ENCODE measurements around the gene PTGR1.

DNA sequence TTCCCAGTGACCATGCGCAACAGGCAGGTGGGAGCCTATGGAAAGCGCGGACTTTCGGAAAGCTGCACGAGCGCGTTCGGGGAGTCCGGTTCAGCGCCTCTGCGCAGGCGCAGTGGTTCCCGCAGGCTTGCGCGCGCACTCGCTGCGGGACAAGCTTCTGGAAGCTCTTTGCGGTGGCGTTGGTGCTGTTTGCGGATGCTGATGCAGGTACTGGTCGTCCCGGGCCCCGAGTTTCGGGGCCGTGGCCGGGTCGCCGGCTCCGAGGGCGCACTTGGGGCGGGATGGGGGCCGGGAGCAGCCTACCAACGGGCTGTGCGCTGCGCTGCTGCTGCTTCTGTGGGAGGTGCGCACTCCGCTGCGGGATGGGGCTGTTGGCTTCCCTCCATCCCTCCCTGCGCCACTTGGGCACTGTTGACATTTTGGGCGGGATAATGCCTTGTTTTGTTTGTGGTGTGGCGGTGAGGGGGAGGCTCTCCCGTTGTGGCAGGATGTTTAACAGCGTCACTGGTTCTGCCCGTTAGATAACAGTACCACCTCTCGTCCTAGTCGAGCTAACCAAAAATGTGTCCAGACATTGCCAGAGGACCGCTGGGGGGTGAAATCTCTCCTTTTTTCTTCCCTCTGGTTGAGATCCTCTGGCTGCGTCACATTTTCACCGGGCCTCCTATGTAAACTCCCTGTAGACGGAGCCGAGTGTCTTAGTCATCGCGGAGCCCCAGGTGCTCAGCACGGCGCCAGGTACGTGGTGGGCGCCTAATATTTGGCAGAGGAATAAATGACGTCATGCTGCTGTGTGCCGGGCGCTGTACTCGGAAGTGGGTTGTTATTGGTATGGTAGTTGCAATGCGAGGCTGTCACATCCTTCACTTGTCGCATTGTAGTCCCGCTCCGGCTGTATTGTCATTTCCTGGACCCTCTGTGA is 74.1 kb downstream of the PTGR1 start, which contains the start of gene ZNF483:
- no peak for TF ChIP-seq RAD21 (IDR thresholded peaks at IDR 0.05 in 1 of 2, conservative IDR thresholded peaks at IDR 0.05 in 1 of 2; ENCODE audit: low read depth in 2 of 2, low read length in 2 of 2)
- TF ChIP-seq NANOG (IDR thresholded peaks at IDR 0.05; ENCODE audit: insufficient read depth, low read depth, low read length, poor library complexity, severe bottlenecking), result no peak
- no peak for TF ChIP-seq CTCF (IDR thresholded peaks at IDR 0.05; ENCODE audit: control extremely low read depth in 1 of 3, insufficient read depth in 1 of 3, low read depth in 1 of 3, low read length in 3 of 3)
- no peak for TF ChIP-seq CHD1 (IDR thresholded peaks at IDR 0.05; ENCODE audit: low read depth, low read length)
- TF ChIP-seq MAFK (IDR thresholded peaks at IDR 0.05; ENCODE audit: low read depth, low read length), result no peak

Measured in H1 (cell line).